K562 (cell line): ENCODE measurements around the gene CHST12. TPM values are rescaled to one million over a fixed set of nuclear protein-coding genes. Genes with fewer than 3 reads are reported as not detected.

Experiments
- BHLHE40 ChIP-seq: IDR thresholded peaks from 2 replicates; pipeline ENCODE4 v1.6.1; 2011; ENCODE audit warnings: low read length, improper control_type of control experiment
- CBFA2T3 ChIP-seq: fragments of 450-650 bp; IDR thresholded peaks from 2 replicates; pipeline ENCODE4 v1.6.1; 2017
- CCNT2 ChIP-seq: IDR thresholded peaks from 2 replicates; pipeline ENCODE4 v1.6.1; 2011; ENCODE audit warnings: borderline replicate concordance, low read depth, mild to moderate bottlenecking, moderate library complexity, mixed read lengths, low read length; ENCODE audit not compliant: insufficient read length; ENCODE audit errors: extremely low read depth
- ETV6 ChIP-seq, 3 experiments: fragments of 150-350 bp in 1 of 3; sonication (generic) in 1 of 3; formaldehyde crosslinking in 1 of 3; IDR thresholded peaks; 2 replicates each; pipeline versions ENCODE4 v1.6.1 to v1.8.0; 2014 to 2022; ENCODE audit warnings: borderline replicate concordance in 2 of 3, low read depth in 2 of 3, antibody characterized with exemption in 1 of 3, low read length in 1 of 3, mild to moderate bottlenecking in 1 of 3, missing genetic modification reagents in 1 of 3
- MYBL2 ChIP-seq, 2 experiments: fragments of 450-650 bp in 1 of 2; sonication (generic) in 1 of 2; formaldehyde crosslinking in 1 of 2; IDR thresholded peaks; 2 replicates each; pipeline versions ENCODE4 v1.6.1 to v1.8.1; 2017 to 2022; ENCODE audit warnings: borderline replicate concordance in 1 of 2, inconsistent platforms in 1 of 2, low read depth in 1 of 2, mild to moderate bottlenecking in 1 of 2, missing genetic modification reagents in 1 of 2, moderate library complexity in 1 of 2
- MYNN ChIP-seq, 2 experiments: sonication (generic); formaldehyde crosslinking in 1 of 2; IDR thresholded peaks; 2 replicates each; pipeline versions ENCODE4 v1.5.0 to v1.6.1; 2016 to 2020; ENCODE audit warnings: antibody characterized with exemption in 1 of 2, missing genetic modification reagents in 1 of 2
- PCBP1 ChIP-seq: fragments of 200-400 bp; formaldehyde crosslinking; IDR thresholded peaks from 2 replicates; pipeline ENCODE4 v1.6.1; 2018; ENCODE audit warnings: mild to moderate bottlenecking, low read depth, low read length; ENCODE audit not compliant: poor library complexity, severe bottlenecking
- RCOR1 ChIP-seq, 2 experiments: IDR thresholded peaks; 2 replicates each; pipeline ENCODE4 v1.6.1; 2012; ENCODE audit warnings: low read depth in 2 of 2, low read length in 2 of 2, borderline replicate concordance in 1 of 2, improper control_type of control experiment in 1 of 2
- SP2 ChIP-seq: IDR thresholded peaks from 2 replicates; pipeline ENCODE4 v1.6.1; 2011; ENCODE audit warnings: mild to moderate bottlenecking, low read depth, low read length, moderate library complexity; ENCODE audit not compliant: poor library complexity, severe bottlenecking; ENCODE audit errors: extremely low read depth
- ZNF224 ChIP-seq: sonication (generic); formaldehyde crosslinking; IDR thresholded peaks from 2 replicates; pipeline ENCODE4 v1.8.0; 2022; ENCODE audit warnings: mild to moderate bottlenecking, missing genetic modification reagents
- ZNF263 ChIP-seq: sonication (generic); formaldehyde crosslinking; IDR thresholded peaks from 2 replicates; pipeline ENCODE4 v1.8.0; 2022; ENCODE audit warnings: mild to moderate bottlenecking, missing genetic modification reagents, borderline replicate concordance
- polyA plus RNA-seq, 8 experiments: library from polyadenylated mRNA; depleted of rRNA in 4 of 8; stranded (reverse) in 5 of 8; unstranded in 3 of 8; fragments of >200 nt; fragmentation: Nextera tagmentation in 2 of 8; fragmentation: Illumina TruSeq in 1 of 8; extraction: Ambion mirVana in 2 of 8; extraction: Trizol in 1 of 8; gene quantifications; 2 replicates each; pipeline versions ENCODE4 v1.2.1 to v1.2.3, GENCODE V29; 2011 to 2014; ENCODE audit warnings: inconsistent platforms in 1 of 8, missing spikeins in 1 of 8
- total RNA-seq, 7 experiments: library from RNA; depleted of rRNA in 6 of 7; stranded (reverse); fragments of >200 nt in 6 of 7; fragmentation: Illumina TruSeq in 2 of 7; extraction: Trizol in 2 of 7; gene quantifications; 2 replicates each; pipeline versions ENCODE4 v1.2.1 to v1.2.3, GENCODE V29; 2011 to 2021; ENCODE audit warnings: low replicate concordance in 1 of 7
- TF ChIP-seq, protein P1 (sequence below): fragments of 250-450 bp; sonication (Bioruptor Pico); IDR thresholded peaks from 2 replicates; pipeline ENCODE4 v1.4.0; 2020
- TF ChIP-seq, protein P2 (sequence below): sonication (generic); formaldehyde crosslinking; IDR thresholded peaks from 2 replicates; pipeline ENCODE4 v1.9.0; 2022; ENCODE audit warnings: mild to moderate bottlenecking, missing genetic modification reagents
- TF ChIP-seq, protein P3 (sequence below): fragments of 450-650 bp; IDR thresholded peaks from 2 replicates; pipeline ENCODE4 v1.6.1; 2016

The CHST12 gene
- total and polyA plus RNA-seq, 9 of the 15 experiments (the other 6 are each of a cell fraction or from before 2014, with no cell fraction given): 0.18 to 19.8 (median 3.6) TPM

DNA sequence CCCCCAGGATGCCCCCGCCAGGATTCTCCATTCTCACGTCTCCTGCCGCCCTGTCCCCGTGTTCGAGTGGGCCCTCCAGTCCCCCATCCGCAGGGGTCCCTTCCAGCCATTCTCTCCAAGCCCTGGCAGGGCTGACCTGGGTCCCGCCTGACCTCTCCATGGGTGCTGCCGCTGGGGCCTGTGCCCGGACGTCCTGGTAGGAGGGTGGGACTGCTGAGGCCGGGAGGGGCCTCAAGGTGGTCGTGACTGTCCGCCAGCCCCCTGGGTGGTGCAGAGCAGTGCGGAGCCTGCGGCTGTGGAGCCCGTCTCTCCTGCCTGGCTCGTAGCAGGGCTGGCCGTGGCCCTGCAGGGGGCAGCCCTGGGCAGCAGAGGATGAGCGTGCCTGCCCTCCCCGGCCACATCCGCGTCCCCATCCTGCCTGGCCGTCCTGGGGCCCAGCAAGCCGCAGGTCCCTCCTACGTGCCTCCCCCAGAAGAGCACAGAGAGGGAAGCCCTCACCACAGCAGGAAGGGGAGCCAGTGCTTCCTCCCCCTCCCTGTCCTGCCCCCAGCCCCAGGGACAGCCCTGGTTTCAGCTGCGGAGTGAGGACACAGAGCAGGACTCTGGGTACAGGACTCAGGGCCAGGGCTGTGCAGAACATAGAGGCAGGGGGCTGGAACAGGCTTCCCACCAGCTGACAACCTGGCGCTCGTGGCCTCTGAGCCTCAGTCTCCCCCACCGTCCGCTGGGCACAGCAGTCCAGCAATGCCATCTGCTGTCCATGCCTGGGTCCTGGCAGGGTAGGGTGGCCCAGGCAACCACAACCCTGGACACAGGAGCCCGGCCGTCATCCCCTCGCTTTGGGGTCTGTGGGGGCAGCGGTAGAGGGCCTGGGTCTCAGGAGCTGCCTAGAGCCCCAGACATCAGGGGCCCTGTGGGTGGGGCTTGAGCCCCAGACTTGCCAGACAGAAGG lies 74.3 kb downstream of the CHST12 start (continued):
- TF ChIP-seq, protein P1, sequence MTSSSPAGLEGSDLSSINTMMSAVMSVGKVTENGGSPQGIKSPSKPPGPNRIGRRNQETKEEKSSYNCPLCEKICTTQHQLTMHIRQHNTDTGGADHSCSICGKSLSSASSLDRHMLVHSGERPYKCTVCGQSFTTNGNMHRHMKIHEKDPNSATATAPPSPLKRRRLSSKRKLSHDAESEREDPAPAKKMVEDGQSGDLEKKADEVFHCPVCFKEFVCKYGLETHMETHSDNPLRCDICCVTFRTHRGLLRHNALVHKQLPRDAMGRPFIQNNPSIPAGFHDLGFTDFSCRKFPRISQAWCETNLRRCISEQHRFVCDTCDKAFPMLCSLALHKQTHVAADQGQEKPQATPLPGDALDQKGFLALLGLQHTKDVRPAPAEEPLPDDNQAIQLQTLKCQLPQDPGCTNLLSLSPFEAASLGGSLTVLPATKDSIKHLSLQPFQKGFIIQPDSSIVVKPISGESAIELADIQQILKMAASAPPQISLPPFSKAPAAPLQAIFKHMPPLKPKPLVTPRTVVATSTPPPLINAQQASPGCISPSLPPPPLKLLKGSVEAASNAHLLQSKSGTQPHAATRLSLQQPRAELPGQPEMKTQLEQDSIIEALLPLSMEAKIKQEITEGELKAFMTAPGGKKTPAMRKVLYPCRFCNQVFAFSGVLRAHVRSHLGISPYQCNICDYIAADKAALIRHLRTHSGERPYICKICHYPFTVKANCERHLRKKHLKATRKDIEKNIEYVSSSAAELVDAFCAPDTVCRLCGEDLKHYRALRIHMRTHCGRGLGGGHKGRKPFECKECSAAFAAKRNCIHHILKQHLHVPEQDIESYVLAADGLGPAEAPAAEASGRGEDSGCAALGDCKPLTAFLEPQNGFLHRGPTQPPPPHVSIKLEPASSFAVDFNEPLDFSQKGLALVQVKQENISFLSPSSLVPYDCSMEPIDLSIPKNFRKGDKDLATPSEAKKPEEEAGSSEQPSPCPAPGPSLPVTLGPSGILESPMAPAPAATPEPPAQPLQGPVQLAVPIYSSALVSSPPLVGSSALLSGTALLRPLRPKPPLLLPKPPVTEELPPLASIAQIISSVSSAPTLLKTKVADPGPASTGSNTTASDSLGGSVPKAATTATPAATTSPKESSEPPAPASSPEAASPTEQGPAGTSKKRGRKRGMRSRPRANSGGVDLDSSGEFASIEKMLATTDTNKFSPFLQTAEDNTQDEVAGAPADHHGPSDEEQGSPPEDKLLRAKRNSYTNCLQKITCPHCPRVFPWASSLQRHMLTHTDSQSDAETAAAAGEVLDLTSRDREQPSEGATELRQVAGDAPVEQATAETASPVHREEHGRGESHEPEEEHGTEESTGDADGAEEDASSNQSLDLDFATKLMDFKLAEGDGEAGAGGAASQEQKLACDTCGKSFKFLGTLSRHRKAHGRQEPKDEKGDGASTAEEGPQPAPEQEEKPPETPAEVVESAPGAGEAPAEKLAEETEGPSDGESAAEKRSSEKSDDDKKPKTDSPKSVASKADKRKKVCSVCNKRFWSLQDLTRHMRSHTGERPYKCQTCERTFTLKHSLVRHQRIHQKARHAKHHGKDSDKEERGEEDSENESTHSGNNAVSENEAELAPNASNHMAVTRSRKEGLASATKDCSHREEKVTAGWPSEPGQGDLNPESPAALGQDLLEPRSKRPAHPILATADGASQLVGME (CRISPR knock-in tag): no peak
- TF ChIP-seq CCNT2 (no peak), CBFA2T3 (no peak), PCBP1 (no peak), MYBL2 (IDR thresholded peaks at IDR 0.05; ENCODE audit: low read depth) (no peak), MYBL2 (CRISPR knock-in tag; IDR thresholded peaks at IDR 0.05; ENCODE audit: borderline replicate concordance) (no peak), SP2 (no peak), MYNN (IDR thresholded peaks at IDR 0.05) (no peak), MYNN (CRISPR knock-in tag; IDR thresholded peaks at IDR 0.05) (no peak), ZNF224 (no peak), ZNF263 (CRISPR knock-in tag) (no peak), ETV6 (IDR thresholded peaks at IDR 0.05; ENCODE audit: borderline replicate concordance in 1 of 2, low read depth in 2 of 2, low read length in 1 of 2) (no peak), ETV6 (CRISPR knock-in tag; IDR thresholded peaks at IDR 0.05; ENCODE audit: borderline replicate concordance) (no peak), BHLHE40 (peak; percentile 21; the same call in 1 of the 2 replicates), RCOR1 (IDR thresholded peaks at IDR 0.05; ENCODE audit: borderline replicate concordance in 1 of 2, low read depth in 2 of 2, low read length in 2 of 2) (peak in 1 of 2 experiments; percentile 42; a peak in 1 of 4 replicates)
- TF ChIP-seq, protein P2, sequence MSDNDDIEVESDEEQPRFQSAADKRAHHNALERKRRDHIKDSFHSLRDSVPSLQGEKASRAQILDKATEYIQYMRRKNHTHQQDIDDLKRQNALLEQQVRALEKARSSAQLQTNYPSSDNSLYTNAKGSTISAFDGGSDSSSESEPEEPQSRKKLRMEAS: peak; percentile 48
- TF ChIP-seq, protein P3, sequence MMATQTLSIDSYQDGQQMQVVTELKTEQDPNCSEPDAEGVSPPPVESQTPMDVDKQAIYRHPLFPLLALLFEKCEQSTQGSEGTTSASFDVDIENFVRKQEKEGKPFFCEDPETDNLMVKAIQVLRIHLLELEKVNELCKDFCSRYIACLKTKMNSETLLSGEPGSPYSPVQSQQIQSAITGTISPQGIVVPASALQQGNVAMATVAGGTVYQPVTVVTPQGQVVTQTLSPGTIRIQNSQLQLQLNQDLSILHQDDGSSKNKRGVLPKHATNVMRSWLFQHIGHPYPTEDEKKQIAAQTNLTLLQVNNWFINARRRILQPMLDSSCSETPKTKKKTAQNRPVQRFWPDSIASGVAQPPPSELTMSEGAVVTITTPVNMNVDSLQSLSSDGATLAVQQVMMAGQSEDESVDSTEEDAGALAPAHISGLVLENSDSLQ: no peak
